ENCODE measurements around the gene CD99. TPM values are rescaled to one million over a fixed set of nuclear protein-coding genes. Genes with fewer than 3 reads are reported as not detected.

The CD99 gene
- total RNA-seq, 5 donors from 2014 or later (not counting 1 experiment from before 2014, with no cell fraction given) = 141 to 294 (median 207) TPM

DNA sequence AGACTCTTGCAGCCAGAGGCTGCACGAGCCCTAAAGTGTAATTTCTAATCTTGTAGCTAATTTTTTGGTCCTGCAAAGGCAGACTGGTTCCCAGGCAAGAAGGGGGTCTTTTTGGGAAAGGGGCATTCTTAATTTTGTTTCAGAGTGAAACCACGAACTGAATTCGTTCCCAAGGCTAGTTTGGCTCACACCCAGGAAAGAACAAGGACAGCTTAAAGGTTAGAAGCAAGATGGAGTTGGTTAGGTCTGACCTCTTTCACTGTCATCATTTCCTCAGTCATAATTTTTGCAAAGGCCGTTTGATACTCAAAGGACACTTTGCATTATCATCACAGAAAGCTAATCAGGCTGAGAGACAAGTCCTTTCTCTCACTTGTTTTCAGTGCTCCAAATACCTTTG, 91.7 kb downstream of the CD99 start:
- H3K27ac ChIP-seq (ENCODE audit: low read length) = no peak overlapping the region
- no peaks in the 10 kb centered on the region for H3K9me3 ChIP-seq
- no peaks in the 10 kb centered on the region for H3K4me1 ChIP-seq (ENCODE audit: control insufficient read depth in 1 of 2, extremely low read depth in 1 of 2, insufficient read depth in 2 of 2, low read length in 2 of 2)
- Mint-ChIP-seq H3K36me3 (no peaks in the 10 kb centered on the region), H3K4me3 (no peak overlapping the region), H3K27ac (no peak overlapping the region), H3K27me3 (peaks cover 0 to 9% of the 10 kb centered on the region in 2 donors), H3K9me3 (no peaks in the 10 kb centered on the region), H3K4me1 (peaks cover 10 to 13% (median 11%) of the 10 kb centered on the region in 3 donors)
- ChIA-PET CTCF (no interaction called here), POLR2A (no interaction called here)
- H3K4me3 ChIP-seq (ENCODE audit: control insufficient read depth in 1 of 2, extremely low read depth in 1 of 2, low read length in 1 of 2) = no peak overlapping the region
- ATAC-seq (replicated peaks in 1 of 4) (no peak), DNase-seq (no peak)
- no peaks in the 10 kb centered on the region for H3K27me3 ChIP-seq (replicated peaks in 1 of 2; ENCODE audit: control insufficient read depth in 2 of 2, extremely low read depth in 1 of 2, insufficient read depth in 2 of 2, low read length in 1 of 2)
- H3K36me3 ChIP-seq (ENCODE audit: control insufficient read depth in 2 of 2, extremely low read depth in 1 of 2, insufficient read depth in 1 of 2, low read length in 1 of 2) = no peaks in the 10 kb centered on the region
- 70% methylated on average over 1 of the region's 4 CpGs for WGBS (ENCODE audit: insufficient coverage)

DNA sequence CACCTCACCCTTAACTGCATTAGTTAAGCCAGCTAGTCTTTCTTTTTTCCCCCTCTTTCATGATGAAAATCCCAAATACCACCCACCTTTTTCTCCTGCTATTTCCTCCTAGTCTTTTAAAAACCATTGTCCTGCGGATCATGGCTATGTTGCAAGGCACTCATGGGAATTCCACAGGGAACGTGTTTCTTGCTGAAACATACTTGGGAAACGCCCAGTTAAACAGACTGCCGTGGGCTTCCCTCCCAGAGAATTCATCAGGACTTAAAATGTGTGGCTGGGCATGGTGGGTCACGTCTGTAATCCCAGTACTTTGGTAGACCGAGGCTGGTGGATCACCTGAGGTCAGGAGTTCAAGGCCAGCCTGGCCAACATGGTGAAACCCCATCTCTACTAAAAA, 92.9 kb downstream of the CD99 start:
- no CpG with 5 or more reads among the region's 6 CpGs for WGBS (ENCODE audit: insufficient coverage)
- H3K4me3 ChIP-seq (ENCODE audit: control insufficient read depth in 1 of 2, extremely low read depth in 1 of 2, low read length in 1 of 2) = no peak overlapping the region
- H3K9me3 ChIP-seq = no peaks in the 10 kb centered on the region
- no peaks in the 10 kb centered on the region for H3K4me1 ChIP-seq (ENCODE audit: control insufficient read depth in 1 of 2, extremely low read depth in 1 of 2, insufficient read depth in 2 of 2, low read length in 2 of 2)
- H3K27ac ChIP-seq (ENCODE audit: low read length) = no peak overlapping the region
- Mint-ChIP-seq H3K36me3 (no peaks in the 10 kb centered on the region), H3K27ac (no peak overlapping the region), H3K4me3 (no peak overlapping the region), H3K27me3 (peaks cover 0 to 12% of the 10 kb centered on the region in 2 donors), H3K9me3 (no peaks in the 10 kb centered on the region), H3K4me1 (peaks cover 10 to 13% (median 11%) of the 10 kb centered on the region in 3 donors)
- H3K27me3 ChIP-seq (replicated peaks in 1 of 2; ENCODE audit: control insufficient read depth in 2 of 2, extremely low read depth in 1 of 2, insufficient read depth in 2 of 2, low read length in 1 of 2) = no peaks in the 10 kb centered on the region
- POLR2A ChIA-PET = no interaction called here
- CTCF ChIA-PET = no interaction called here
- ATAC-seq (replicated peaks in 1 of 4) (no peak), DNase-seq (no peak)
- no peaks in the 10 kb centered on the region for H3K36me3 ChIP-seq (ENCODE audit: control insufficient read depth in 2 of 2, extremely low read depth in 1 of 2, insufficient read depth in 1 of 2, low read length in 1 of 2)

DNA sequence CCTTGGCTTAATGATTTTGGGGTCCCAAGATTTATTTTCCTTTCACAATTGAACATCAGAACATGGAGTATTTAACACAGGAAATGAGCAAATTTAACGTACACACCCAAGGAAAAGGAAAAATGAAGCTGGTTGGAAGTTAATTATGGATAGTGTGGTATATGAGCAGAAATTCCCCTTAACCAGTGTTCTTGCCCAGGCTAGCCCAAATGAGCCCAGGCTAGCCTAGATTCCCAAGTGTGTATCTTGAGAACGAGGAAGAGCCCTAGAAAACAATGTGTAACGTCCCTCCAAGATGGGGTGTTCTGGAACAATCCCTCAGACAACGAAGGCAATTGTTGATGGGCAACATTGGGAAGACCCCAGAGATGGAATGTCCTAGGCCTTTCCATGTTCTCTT, 94.4 kb downstream of the CD99 start:
- H3K36me3 Mint-ChIP-seq = no peaks in the 10 kb centered on the region
- Histone ChIP-seq H3K4me3 (ENCODE audit: control insufficient read depth in 1 of 2, extremely low read depth in 1 of 2, low read length in 1 of 2) (no peak overlapping the region), H3K9me3 (no peaks in the 10 kb centered on the region), H3K27ac (ENCODE audit: low read length) (no peak overlapping the region), H3K36me3 (ENCODE audit: control insufficient read depth in 2 of 2, extremely low read depth in 1 of 2, insufficient read depth in 1 of 2, low read length in 1 of 2) (no peaks in the 10 kb centered on the region), H3K27me3 (replicated peaks in 1 of 2; ENCODE audit: control insufficient read depth in 2 of 2, extremely low read depth in 1 of 2, insufficient read depth in 2 of 2, low read length in 1 of 2) (no peaks in the 10 kb centered on the region), H3K4me1 (ENCODE audit: control insufficient read depth in 1 of 2, extremely low read depth in 1 of 2, insufficient read depth in 2 of 2, low read length in 2 of 2) (no peaks in the 10 kb centered on the region)
- peaks cover 0 to 12% of the 10 kb centered on the region in 2 donors for H3K27me3 Mint-ChIP-seq
- WGBS (ENCODE audit: insufficient coverage) = no CpG with 5 or more reads among the region's 4 CpGs
- H3K4me3 Mint-ChIP-seq = no peak overlapping the region
- POLR2A ChIA-PET = no interaction called here
- H3K27ac Mint-ChIP-seq = no peak overlapping the region
- no peak for ATAC-seq (replicated peaks in 1 of 4)
- CTCF ChIA-PET = no interaction called here
- DNase-seq = no peak
- H3K9me3 Mint-ChIP-seq = no peaks in the 10 kb centered on the region
- peaks cover 10 to 13% (median 11%) of the 10 kb centered on the region in 3 donors for H3K4me1 Mint-ChIP-seq

DNA sequence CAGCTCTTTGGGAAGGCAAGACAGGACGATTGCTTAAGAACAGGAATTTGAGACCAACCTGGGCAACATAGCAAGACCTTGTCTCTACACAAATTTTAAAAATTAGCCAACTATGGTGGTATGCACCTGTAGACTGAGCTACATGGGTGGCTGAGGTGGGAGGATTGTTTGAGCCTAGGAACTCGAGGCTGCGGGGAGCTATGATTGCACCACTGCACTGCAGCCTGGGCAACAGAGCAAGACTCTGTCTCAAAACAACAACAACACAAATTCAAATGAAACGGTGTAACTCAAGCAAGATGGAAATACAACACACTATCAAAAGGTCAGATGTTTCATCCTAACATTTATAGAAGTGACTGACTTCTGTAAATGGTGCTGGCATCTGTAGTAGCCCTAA, 97.9 kb downstream of the CD99 start:
- no peak for ATAC-seq (replicated peaks in 1 of 4)
- ChIA-PET CTCF (no interaction called here), POLR2A (no interaction called here)
- Histone ChIP-seq H3K4me1 (ENCODE audit: control insufficient read depth in 1 of 2, extremely low read depth in 1 of 2, insufficient read depth in 2 of 2, low read length in 2 of 2) (no peaks in the 10 kb centered on the region), H3K36me3 (ENCODE audit: control insufficient read depth in 2 of 2, extremely low read depth in 1 of 2, insufficient read depth in 1 of 2, low read length in 1 of 2) (no peaks in the 10 kb centered on the region), H3K4me3 (ENCODE audit: control insufficient read depth in 1 of 2, extremely low read depth in 1 of 2, low read length in 1 of 2) (no peak overlapping the region), H3K27ac (ENCODE audit: low read length) (no peak overlapping the region), H3K27me3 (replicated peaks in 1 of 2; ENCODE audit: control insufficient read depth in 2 of 2, extremely low read depth in 1 of 2, insufficient read depth in 2 of 2, low read length in 1 of 2) (no peaks in the 10 kb centered on the region), H3K9me3 (no peaks in the 10 kb centered on the region)
- Mint-ChIP-seq H3K4me1 (no peaks in the 10 kb centered on the region), H3K27me3 (peaks cover 0 to 8% of the 10 kb centered on the region in 2 donors), H3K36me3 (no peaks in the 10 kb centered on the region), H3K4me3 (no peak overlapping the region), H3K27ac (no peak overlapping the region), H3K9me3 (no peaks in the 10 kb centered on the region)
- no CpG with 5 or more reads among the region's 4 CpGs for WGBS (ENCODE audit: insufficient coverage)
- no peak for DNase-seq

DNA sequence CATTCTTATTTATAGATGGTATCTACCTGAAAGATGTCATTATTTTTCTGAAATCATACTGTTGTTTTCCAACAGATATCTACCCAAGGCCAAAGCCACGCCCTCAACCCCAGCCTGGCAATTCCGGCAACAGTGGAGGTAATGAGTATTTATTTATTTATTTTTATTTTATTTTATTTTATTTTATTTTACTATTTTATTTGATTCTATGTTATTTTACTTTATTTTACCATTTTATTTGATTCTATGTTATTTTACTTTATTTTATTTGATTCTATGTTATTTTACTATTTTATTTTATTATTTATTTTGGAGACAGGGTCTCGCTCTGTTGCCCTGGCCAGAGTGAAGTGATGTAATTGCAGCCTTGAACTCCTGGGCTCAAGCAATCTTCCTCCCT, 98.5 kb downstream of the CD99 start:
- Mint-ChIP-seq H3K9me3 (no peaks in the 10 kb centered on the region), H3K36me3 (no peaks in the 10 kb centered on the region), H3K27ac (no peak overlapping the region), H3K27me3 (peaks cover 0 to 8% of the 10 kb centered on the region in 2 donors), H3K4me1 (no peaks in the 10 kb centered on the region), H3K4me3 (no peak overlapping the region)
- Histone ChIP-seq H3K4me3 (ENCODE audit: control insufficient read depth in 1 of 2, extremely low read depth in 1 of 2, low read length in 1 of 2) (no peak overlapping the region), H3K4me1 (ENCODE audit: control insufficient read depth in 1 of 2, extremely low read depth in 1 of 2, insufficient read depth in 2 of 2, low read length in 2 of 2) (no peaks in the 10 kb centered on the region), H3K27me3 (replicated peaks in 1 of 2; ENCODE audit: control insufficient read depth in 2 of 2, extremely low read depth in 1 of 2, insufficient read depth in 2 of 2, low read length in 1 of 2) (no peaks in the 10 kb centered on the region), H3K36me3 (ENCODE audit: control insufficient read depth in 2 of 2, extremely low read depth in 1 of 2, insufficient read depth in 1 of 2, low read length in 1 of 2) (no peaks in the 10 kb centered on the region), H3K9me3 (no peaks in the 10 kb centered on the region), H3K27ac (ENCODE audit: low read length) (no peak overlapping the region)
- ChIA-PET CTCF (no interaction called here), POLR2A (no interaction called here)
- ATAC-seq (replicated peaks in 1 of 4) (no peak), DNase-seq (no peak)
- WGBS (ENCODE audit: insufficient coverage) = no CpG with 5 or more reads among the region's 3 CpGs

Other genes with a start within 250 kb of the CD99 start
- gene DHRSX, start 190.3 kb upstream of the CD99 start, total RNA-seq = 10 to 100 TPM; 13.2 to 20.0 (median 15.9) TPM
- gene ZBED1, start 190.3 kb upstream of the CD99 start, total RNA-seq = 10 to 100 TPM; 17.7 to 42.6 (median 31.2) TPM
- 1 to 10 TPM in 1 of 5 donors, under 1 TPM in 1, not detected in 3; 0.13 to 1.5 TPM for gene XG, start 60.7 kb downstream of the CD99 start, total RNA-seq
- gene GYG2, start 137.6 kb downstream of the CD99 start, total RNA-seq = under 1 TPM in 1 of 5 donors, not detected in 4; 0.23 TPM
- 1 to 10 TPM; 1.4 to 4.7 (median 3.1) TPM for gene ARSD, start 238.0 kb downstream of the CD99 start, total RNA-seq

Measured in T-cell (primary cell).